ENCODE results near the gene GSN. TPM values are rescaled to one million over a fixed set of nuclear protein-coding genes. Genes with fewer than 3 reads are reported as not detected.
A peak's percentile ranks its signal among the peaks of the same experiment; 100 is the strongest.

The GSN gene
- total and polyA plus RNA-seq, 4 donors: 18.8 to 402 (median 51.6) TPM

- Histone ChIP-seq H3K9me3 (ENCODE audit: control insufficient read depth in 4 of 4, low read length in 3 of 4) (no peaks in the 10 kb centered on the region), H3K9ac (ENCODE audit: low read depth in 1 of 2, low read length in 2 of 2) (no peak overlapping the region), H3K27me3 (ENCODE audit: control insufficient read depth in 4 of 4, insufficient read depth in 4 of 4, low read length in 3 of 4) (no peaks in the 10 kb centered on the region), H3K4me3 (ENCODE audit: low read depth in 1 of 3, low read length in 3 of 3) (no peak overlapping the region), H3K36me3 (ENCODE audit: control insufficient read depth in 4 of 4, insufficient read depth in 3 of 4, low read depth in 1 of 4, low read length in 3 of 4) (no peaks in the 10 kb centered on the region), H3K27ac (ENCODE audit: low read depth in 1 of 2, low read length in 2 of 2) (peak overlapping the region; percentile 37 to 62), H3K4me1 (ENCODE audit: control insufficient read depth in 4 of 4, insufficient read depth in 4 of 4, low read length in 3 of 4) (peaks cover 4 to 19% (median 5%) of the 10 kb centered on the region in 4 donors)
- TF ChIP-seq EGR1 (IDR thresholded peaks at IDR 0.05; ENCODE audit: low read depth in 2 of 2): no peak
- TF ChIP-seq HNF4G (IDR thresholded peaks at IDR 0.05): no peak
- no peak for TF ChIP-seq FOXA1 (IDR thresholded peaks at IDR 0.05)
- no peak for TF ChIP-seq TAF1 (conservative IDR thresholded peaks at IDR 0.05)
- TF ChIP-seq CTCF (IDR thresholded peaks at IDR 0.05; ENCODE audit: low read depth, low read length, missing input control): no peak
- TF ChIP-seq GABPA (IDR thresholded peaks at IDR 0.05 in 1 of 2, conservative IDR thresholded peaks at IDR 0.05 in 1 of 2): no peak
- TF ChIP-seq NR2F2 (IDR thresholded peaks at IDR 0.05): no peak
- no peak for TF ChIP-seq SP1 (IDR thresholded peaks at IDR 0.05)
- no peak for TF ChIP-seq REST (IDR thresholded peaks at IDR 0.05)
- no peak for TF ChIP-seq RAD21 (IDR thresholded peaks at IDR 0.05)
- TF ChIP-seq ATF3 (IDR thresholded peaks at IDR 0.05): no peak
- no peak for TF ChIP-seq YY1 (IDR thresholded peaks at IDR 0.05)
- TF ChIP-seq ZBTB33 (IDR thresholded peaks at IDR 0.05): no peak
- TF ChIP-seq MAX (IDR thresholded peaks at IDR 0.05): no peak
- WGBS: 85% methylated on average over 11 of the region's 11 CpGs
- DNase-seq (ENCODE audit: low spot score): no peak
These were observed 13.0 kb downstream of the GSN start for GRCh38 chr9:121280715-121281613.
